GM23338 (cell line): ENCODE data around the gene LRRC30. TPM values are rescaled to one million over a fixed set of nuclear protein-coding genes. Genes with fewer than 3 reads are reported as not detected.

ENCODE experiments used
- EZH2 ChIP-seq: fragments of 200-600 bp; sonication (generic); IDR thresholded peaks from one replicate; pipeline ENCODE4 v1.8.0; 2017; ENCODE audit warnings: antibody characterized with exemption, mild to moderate bottlenecking, low read depth; ENCODE audit not compliant: unreplicated experiment
- REST ChIP-seq: IDR thresholded peaks from one replicate; pipeline ENCODE4 v1.6.1; 2018; ENCODE audit warnings: antibody characterized with exemption; ENCODE audit not compliant: unreplicated experiment
- STAT1 ChIP-seq: IDR thresholded peaks from one replicate; pipeline ENCODE4 v1.6.1; 2016; ENCODE audit warnings: antibody characterized with exemption; ENCODE audit not compliant: unreplicated experiment
- ZNF462 ChIP-seq: fragments of 250-450 bp; sonication (Bioruptor Pico); IDR thresholded peaks from 2 replicates; pipeline ENCODE4 v1.5.0; 2020; ENCODE audit warnings: mild to moderate bottlenecking, moderate library complexity
- polyA plus RNA-seq: library from polyadenylated mRNA; unstranded; fragments of >200 nt; fragmentation: Nextera tagmentation; extraction: Ambion mirVana; gene quantifications from 2 replicates; pipeline ENCODE4 v1.2.1, GENCODE V29; 2016
- total RNA-seq: library from RNA; depleted of rRNA; stranded (reverse); fragments of >200 nt; shearing (Covaris generic); gene quantifications from 2 replicates; pipeline ENCODE4 v1.2.3, GENCODE V29; 2014

LRRC30 gene
- total and polyA plus RNA-seq, 2 experiments from 2014 or later, result not detected

DNA sequence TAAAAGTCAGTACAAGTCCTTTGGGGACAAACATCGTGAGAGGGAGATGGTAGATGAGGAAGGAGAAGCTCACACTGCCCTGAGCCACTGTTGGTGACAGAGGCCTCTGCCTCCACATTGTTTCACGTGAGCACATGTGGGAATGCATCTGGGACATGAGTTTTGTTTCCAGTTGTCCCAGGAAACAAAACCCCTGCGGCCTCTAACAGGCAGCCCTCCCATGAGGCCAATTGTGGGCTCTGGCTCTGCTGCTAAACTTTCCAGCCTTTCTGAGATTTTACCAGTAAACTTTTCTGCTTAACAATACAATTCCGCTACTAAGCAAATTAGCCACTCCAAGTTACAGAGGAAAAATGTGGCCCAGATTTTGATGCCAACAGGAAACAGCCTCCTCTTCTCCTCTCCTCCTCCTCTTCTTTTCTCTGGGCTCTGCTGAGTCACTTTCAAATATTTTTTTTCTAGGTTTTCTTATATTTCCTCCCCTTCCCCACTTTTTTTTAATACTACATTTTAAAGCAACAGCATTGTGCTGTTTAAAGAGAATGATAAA lies 23.4 kb upstream of the LRRC30 start (continued):
- TF ChIP-seq REST (no peak), STAT1 (no peak), EZH2 (no peak), ZNF462 (no peak)
